AG08396 (cell line): ENCODE data around the gene ARID1A.

Source experiments
- DNase-seq: peaks from one replicate; pipeline ENCODE4 v3.0.0; 2012; ENCODE audit warnings: low spot score, mixed read lengths

ARID1A gene

DNA sequence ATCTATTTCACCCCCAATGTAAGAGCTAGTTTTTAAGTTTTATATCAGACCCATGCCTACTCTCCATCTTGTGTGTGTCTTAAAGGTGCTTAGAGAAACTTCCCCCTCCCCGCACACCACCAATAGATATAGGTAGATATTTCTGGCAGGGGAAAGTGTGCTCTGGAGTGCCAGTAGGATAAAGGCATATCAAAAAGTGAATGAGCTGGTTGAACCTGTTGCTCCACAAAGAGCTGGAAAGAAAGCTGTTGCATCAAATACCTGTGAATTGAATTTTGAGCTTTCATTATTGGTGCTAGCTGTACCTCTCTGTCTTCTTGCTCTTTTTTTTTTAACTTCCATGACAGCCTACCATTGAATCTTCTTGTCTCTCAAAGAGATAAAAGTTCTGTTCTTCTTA, 32.8 kb downstream of the ARID1A start:
- DNase-seq, result no peak

GRCh38 chr1:26729633-26730032, 33.8 kb downstream of the ARID1A start:
- DNase-seq, result no peak

DNA sequence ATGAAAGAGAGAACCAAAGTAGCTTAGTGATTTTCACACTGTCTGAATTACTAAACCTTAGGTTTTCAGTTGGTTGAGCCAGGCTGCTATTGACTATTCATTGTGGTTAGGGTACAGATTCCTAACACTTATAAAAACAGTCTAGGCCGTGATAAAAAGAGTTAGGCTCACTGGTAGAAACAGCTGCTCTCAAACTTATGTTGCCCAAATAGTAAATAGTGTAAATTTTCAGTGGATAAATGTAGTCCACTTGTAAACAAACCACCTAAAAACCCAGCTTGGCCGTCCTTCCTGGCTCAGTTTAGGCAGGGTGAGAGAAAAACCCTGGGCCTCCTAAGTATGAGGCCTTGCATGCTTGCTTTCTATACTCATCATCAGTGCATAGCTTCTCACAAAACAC, 34.9 kb downstream of the ARID1A start:
- peak; percentile 55 for DNase-seq

GRCh38 chr1:26731233-26731902, 35.6 kb downstream of the ARID1A start:
- no peak for DNase-seq

- DNase-seq, result no peak
These were observed 37.6 kb downstream of the ARID1A start for GRCh38 chr1:26733392-26733791.

DNA sequence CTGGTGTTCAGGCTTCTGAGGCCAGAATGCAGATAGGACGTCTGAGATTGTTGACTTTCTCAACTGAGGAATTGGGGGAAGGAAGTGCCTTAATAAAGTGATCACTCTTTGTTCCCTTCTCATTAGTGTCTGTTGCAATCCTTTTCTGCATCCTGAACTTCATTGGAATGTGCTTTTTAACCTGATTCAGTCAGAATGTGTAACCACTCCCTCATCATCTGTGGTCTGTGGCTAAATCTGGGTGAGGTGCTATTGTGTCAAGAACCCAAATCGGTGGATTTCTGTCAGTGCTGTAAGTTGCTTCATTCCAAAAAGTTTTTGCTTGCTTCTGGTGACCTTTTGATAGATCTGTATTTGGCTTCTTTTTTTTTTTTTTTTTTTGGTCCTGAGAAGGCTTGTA, 38.2 kb downstream of the ARID1A start:
- DNase-seq, result peak; percentile 53

DNA sequence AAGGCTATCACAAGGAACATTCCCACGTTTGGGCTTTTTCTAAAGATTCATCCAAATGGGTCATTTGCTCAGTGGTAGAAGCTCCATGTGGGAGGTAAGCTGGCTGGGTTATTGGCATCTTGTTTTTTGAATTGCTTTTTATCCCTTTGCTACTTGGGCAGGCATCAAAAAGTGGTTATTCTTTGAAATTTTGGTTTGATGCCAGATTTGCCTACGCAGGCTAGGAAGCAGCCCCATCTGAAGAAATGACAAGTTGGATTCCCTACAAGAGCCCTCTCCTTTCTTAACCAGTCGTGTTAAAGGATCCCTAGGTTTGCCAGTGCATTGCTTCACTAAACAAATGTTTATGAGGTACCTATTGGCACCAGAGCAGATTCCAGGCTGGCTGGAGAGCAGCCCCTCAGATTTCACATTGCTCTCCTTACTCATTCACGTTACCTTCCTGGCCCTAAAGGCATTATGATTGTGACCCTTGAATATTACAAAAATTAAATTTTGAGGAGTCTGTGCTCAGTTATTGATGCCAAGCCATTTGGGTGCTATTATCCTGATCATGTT, 38.8 kb downstream of the ARID1A start:
- DNase-seq, result no peak

DNA sequence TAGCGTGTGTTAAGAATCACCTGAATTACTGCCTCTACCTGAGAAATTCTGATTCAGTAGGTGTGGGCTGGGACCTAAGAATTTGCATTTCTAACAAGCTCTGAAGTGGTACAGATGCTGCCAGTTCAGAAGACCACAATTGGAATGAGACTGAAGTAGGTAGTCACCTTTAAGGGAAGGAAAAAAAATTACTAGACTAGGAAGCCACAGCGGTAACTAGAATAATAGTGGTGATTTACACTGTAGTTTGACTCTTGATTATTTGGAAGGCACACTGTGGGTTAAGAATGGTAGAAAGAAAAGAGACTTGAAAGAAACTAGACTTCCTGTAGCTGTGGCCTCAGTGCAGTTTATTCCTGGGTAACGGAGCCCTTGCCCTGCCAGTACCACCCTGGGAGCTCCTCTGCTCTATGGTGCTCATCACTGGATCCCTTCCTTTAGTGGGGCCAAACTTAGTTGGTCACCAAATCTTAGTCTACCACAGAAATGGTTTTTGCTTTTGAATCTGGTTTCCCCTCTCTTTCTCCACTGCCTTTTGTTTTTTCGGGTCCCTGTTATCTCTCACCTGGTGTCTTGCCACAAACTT, 43.6 kb downstream of the ARID1A start:
- DNase-seq, result no peak

DNA sequence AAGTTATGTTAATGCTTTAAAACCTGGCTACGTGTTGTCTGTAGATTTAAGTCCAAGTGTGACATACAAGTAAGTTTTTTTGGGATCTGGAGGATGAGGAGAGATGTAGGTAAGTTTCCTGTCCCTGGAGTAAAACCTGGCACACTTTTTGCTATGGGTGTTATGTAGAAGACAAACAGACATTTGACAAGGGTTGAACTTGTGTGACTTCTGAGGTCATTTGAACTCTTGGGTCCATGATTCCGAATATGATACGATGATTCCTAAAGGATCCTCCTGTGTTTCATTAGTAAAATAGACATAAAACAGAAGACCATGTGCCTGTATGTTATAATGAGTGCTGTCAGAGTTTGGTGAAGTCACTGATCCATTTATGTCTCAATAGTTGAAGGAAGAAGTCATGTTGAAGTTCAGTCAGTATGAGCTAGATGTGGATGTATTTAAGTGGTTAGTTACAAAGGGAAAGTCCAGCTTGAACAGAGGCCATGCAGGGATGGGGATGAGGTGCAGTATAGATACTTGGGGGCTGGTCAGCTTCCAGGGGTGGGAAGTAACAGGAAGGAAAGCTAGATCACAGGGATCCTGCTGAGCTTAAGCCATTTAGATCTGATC, 44.3 kb downstream of the ARID1A start:
- no peak for DNase-seq

- DNase-seq, result no peak
These were observed 45.1 kb downstream of the ARID1A start for GRCh38 chr1:26740952-26741351.

DNA sequence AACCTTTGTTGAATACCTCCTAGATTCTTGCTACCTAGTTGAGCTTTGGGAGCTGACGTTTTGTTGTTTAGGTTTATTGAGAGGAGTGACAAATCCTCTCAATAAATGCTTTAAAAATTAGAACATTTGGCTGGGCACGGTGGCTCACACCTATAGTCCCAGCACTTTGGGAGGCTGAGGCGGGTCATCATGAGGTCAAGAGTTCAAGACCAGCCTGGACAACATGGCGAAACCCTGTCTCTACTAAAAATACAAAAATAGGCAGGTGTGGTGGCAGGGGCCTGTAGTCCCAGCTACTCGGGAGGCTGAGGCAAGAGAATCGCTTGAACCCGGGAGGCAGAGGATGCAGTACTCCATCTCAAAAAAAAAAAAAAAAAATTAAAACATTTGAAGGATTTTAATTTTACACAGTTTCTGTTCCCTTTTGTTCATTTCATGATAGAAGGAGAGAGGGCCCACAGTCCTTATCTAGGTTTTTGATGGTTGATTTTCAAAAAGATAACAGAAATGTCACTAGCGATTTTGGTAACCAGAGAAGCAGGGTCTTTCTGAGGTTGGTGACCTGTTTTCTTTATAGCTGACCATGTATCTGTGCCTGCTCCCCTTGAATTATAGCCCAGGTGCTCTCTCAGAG, 47.7 kb downstream of the ARID1A start:
- no peak for DNase-seq

- peak; percentile 65 for DNase-seq
These were observed 48.5 kb downstream of the ARID1A start for GRCh38 chr1:26744075-26744959.

DNA sequence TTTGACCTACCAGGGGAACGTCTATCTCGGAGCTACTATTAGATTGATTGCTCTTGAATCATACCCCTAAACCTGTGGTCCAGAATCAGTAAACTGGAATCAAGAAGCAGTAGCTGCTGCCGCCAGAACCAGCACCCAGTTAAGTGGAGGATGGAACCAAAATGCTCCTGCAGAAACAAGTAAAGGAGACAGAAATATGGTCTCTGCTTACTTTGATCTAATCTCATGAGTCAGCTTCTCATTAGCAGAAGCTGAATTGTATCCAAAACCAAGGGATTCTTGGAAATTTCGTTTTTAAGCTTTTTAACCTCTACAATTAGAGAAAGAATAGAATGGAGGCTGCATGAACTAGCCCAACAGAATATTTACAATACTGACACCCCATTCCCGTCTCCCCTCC, 49.4 kb downstream of the ARID1A start:
- DNase-seq, result no peak

DNA sequence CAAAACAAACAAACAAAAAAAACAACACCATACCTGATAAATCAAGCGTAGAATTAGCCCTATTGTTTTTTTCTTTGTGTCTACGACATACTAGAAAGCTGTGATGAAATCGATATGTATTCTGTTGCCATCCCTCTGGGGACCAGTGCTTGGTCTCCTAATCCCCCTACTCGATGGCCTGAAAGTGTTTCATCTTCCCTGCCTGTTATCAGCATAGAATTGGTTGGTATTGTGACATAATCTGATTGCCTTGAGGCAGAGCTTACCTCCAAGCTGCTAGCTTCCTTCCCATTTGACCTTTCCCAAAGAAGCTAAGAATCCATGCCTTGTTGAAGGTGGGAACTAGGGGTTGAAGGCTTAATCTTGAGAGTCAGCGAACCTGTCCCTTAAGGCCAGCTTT, 51.2 kb downstream of the ARID1A start:
- no peak for DNase-seq

DNA sequence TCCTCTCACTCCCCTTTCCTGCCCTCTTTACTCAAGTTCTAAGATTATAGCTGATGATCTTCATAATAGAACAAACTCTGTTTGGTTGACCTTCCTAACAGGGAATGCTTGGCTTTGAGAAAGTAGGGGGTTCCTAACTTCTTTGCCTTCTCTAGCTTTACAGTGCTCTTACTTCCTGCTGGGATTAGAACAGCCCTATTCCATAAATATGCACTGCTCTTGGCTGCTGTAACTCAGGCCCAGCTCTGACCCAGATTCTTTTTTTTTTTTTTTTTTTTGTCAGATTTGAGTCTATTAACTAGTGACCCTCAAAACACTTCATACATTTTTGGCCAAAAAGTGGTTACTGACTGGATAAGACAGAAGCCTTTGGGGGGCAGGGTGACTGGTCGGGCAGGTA, 52.5 kb downstream of the ARID1A start:
- DNase-seq, result no peak

GRCh38 chr1:26749458-26749857, 53.6 kb downstream of the ARID1A start:
- no peak for DNase-seq

DNA sequence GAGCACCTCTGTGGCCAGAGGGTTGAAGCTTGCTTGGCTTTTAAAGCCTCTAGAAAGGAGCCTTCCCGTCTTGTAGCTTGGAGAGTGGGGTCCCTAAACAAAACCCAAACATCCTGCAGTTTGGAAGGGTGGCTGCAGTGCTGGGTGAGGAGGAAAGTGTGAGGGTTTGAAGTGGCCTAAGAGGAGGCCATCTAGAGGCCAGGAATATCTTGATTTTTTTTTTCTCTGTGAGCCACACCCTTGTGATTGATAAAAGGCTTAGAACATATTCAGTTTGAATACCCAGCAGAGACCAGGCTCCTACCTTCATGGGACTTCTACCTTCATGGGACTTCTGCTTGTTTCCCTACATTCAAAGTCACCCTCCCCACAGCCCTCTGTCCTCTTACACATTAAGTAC, 54.6 kb downstream of the ARID1A start:
- no peak for DNase-seq

DNA sequence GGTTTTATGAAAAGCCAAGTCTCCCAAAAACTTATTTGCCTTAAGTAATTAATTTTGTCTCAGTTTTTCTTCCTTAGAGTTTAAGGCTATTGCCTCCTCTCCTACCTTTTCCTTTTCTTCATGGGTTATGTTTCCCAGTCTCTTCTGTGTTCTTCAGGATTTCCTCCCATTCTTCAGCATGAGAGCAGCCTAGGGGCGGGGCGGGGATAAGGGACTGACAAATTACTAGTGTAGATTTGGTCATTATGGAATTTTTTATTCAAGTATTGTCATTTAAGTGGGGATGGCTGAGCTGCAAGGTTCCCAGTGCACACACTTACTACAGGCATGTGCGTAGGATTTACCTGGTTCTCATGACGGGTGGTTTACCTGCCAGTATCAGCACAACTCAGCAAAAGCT, 56.7 kb downstream of the ARID1A start:
- no peak for DNase-seq

- no peak for DNase-seq
These were observed 58.5 kb downstream of the ARID1A start for GRCh38 chr1:26754086-26754874.

- DNase-seq, result no peak
These were observed 62.5 kb downstream of the ARID1A start for GRCh38 chr1:26758358-26758757.

DNA sequence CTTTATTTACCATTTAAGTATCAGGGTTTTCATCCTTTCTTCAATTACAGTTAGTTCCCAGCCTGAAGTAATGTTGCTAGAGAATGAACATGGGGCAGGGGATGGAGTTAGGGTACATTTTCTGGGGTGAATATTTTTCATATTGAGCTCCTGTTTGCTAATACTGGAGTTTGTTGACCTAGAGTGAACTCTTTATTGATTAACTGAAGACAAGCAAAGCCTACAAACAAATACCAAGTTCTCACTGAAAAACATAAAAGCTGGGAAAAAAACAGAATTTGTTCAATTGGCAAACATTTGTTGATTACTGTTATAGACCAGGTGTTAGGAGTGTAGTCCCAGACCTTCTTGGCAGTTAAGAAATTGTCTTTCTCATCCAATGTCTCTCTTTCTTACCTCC, 63.7 kb downstream of the ARID1A start:
- DNase-seq, result no peak
